HCT116 (cell line): ENCODE results near the gene SCN3A. TPM values are rescaled to one million over a fixed set of nuclear protein-coding genes. Genes with fewer than 3 reads are reported as not detected.

Source experiments
- ATAC-seq: fragments of 200-7000 bp; cut with Tn5 transposase; 2 replicates; pipeline ENCODE4 v1.9.1; 2020; ENCODE audit warnings: mild to moderate bottlenecking, moderate library complexity
- BruUV-seq: library from RNA; stranded (reverse); fragments of 400-500 nt; replicated peaks from 2 replicates; lab custom pipeline; 2021; lab: Mats Ljungman, UMichigan
- CTCF ChIA-PET: fragments of 300-600 bp; sonication (Branson Sonifier 250); formaldehyde crosslinking; loops from one replicate; lab custom pipeline; 2021; ENCODE audit warnings: antibody characterized with exemption; lab: Charles Lee
- POLR2A ChIA-PET: fragments of 300-600, 350-600 bp; sonication (Branson Sonifier 250); formaldehyde crosslinking; loops from one replicate; lab custom pipeline; 2021; ENCODE audit warnings: antibody characterized with exemption; lab: Charles Lee
- RAD21 ChIA-PET, 2 experiments: fragments of 300-600 bp; sonication (Branson Sonifier 250); formaldehyde crosslinking; loops; one replicate each; lab custom pipeline; 2023; ENCODE audit warnings: low total read pairs in 2 of 2; ENCODE audit not compliant: uncharacterized antibody in 2 of 2, unreplicated experiment in 2 of 2, low non-redundant PET in 1 of 2; lab: Charles Lee
- DNase-seq: peaks from one replicate; pipeline ENCODE4 v3.0.0-alpha.2; 2010; ENCODE audit warnings: low read depth, low spot score
- H2AFZ ChIP-seq: fragments of 200-600 bp; shearing (Covaris generic), sonication (generic); 2 replicates; pipeline ENCODE4 v1.6.1; 2017; ENCODE audit warnings: low read depth, mixed run types, mixed read lengths, antibody characterized with exemption, low read length; ENCODE audit not compliant: poor library complexity, severe bottlenecking
- H3K27ac ChIP-seq: 2 replicates; pipeline ENCODE4 v1.5.1; 2012; ENCODE audit warnings: low read depth, low read length
- H3K27me3 ChIP-seq: fragments of 200-600 bp; sonication (generic); 2 replicates; pipeline ENCODE4 v1.6.1; 2016; ENCODE audit warnings: mixed run types, low read length, mixed read lengths; ENCODE audit not compliant: insufficient read depth
- H3K36me3 ChIP-seq, 2 experiments: fragments of 200-500 bp in 1 of 2; fragments of 200-600 bp in 1 of 2; sonication (Bioruptor generic) in 1 of 2; sonication (generic) in 1 of 2; 2 replicates each; pipeline versions ENCODE4 v1.5.1 to v1.6.1; 2014 to 2016; ENCODE audit warnings: low read length in 2 of 2, inconsistent platforms in 1 of 2, mixed read lengths in 1 of 2, mixed run types in 1 of 2; ENCODE audit not compliant: insufficient read depth in 2 of 2, control insufficient read depth in 1 of 2
- H3K4me1 ChIP-seq, 2 experiments: fragments of 200-600 bp in 1 of 2; sonication (generic) in 1 of 2; 2 replicates each; pipeline versions ENCODE4 v1.5.1 to v1.6.1; 2012 to 2017; ENCODE audit warnings: low read length in 2 of 2, inconsistent platforms in 1 of 2, mild to moderate bottlenecking in 1 of 2, mixed read lengths in 1 of 2, mixed run types in 1 of 2, moderate library complexity in 1 of 2; ENCODE audit not compliant: insufficient read depth in 2 of 2, control insufficient read depth in 1 of 2
- H3K4me2 ChIP-seq: fragments of 200-600 bp; sonication (generic); 2 replicates; pipeline ENCODE4 v1.6.1; 2017; ENCODE audit warnings: mixed run types, low read length, mixed read lengths
- H3K4me3 ChIP-seq, 2 experiments: fragments of 200-600 bp in 1 of 2; sonication (generic) in 1 of 2; replicated peaks in 1 of 2; 2 replicates each; pipeline ENCODE4 v1.5.1; 2011 to 2016; ENCODE audit warnings: low read length in 2 of 2, control low read depth in 1 of 2, low read depth in 1 of 2, mild to moderate bottlenecking in 1 of 2, mixed read lengths in 1 of 2, mixed run types in 1 of 2
- H3K79me2 ChIP-seq: fragments of 200-600 bp; sonication (generic); 2 replicates; pipeline ENCODE4 v1.6.1; 2017; ENCODE audit warnings: mild to moderate bottlenecking, mixed run types, low read length, moderate library complexity, mixed read lengths; ENCODE audit not compliant: insufficient read depth
- H3K9ac ChIP-seq: fragments of 200-600 bp; sonication (generic); 2 replicates; pipeline ENCODE4 v1.6.1; 2016; ENCODE audit warnings: low read length, mixed read lengths
- H3K9me2 ChIP-seq: fragments of 200-600 bp; sonication (generic), shearing (Covaris generic); 2 replicates; pipeline ENCODE4 v1.6.1; 2017; ENCODE audit warnings: mixed run types, mild to moderate bottlenecking, moderate library complexity; ENCODE audit not compliant: insufficient read depth
- H3K9me3 ChIP-seq, 2 experiments: fragments of 200-500 bp in 1 of 2; fragments of 200-600 bp in 1 of 2; sonication (Bioruptor generic) in 1 of 2; sonication (generic) in 1 of 2; 2 replicates each; pipeline ENCODE4 v1.6.1; 2014 to 2017; ENCODE audit warnings: low read length in 2 of 2, mixed read lengths in 2 of 2, inconsistent platforms in 1 of 2, low read depth in 1 of 2, mild to moderate bottlenecking in 1 of 2, mixed run types in 1 of 2, moderate library complexity in 1 of 2; ENCODE audit not compliant: control insufficient read depth in 1 of 2, insufficient read depth in 1 of 2
- H4K20me1 ChIP-seq: fragments of 200-600 bp; sonication (generic), shearing (Covaris generic); 2 replicates; pipeline ENCODE4 v1.6.1; 2017; ENCODE audit warnings: mixed run types, mild to moderate bottlenecking, moderate library complexity; ENCODE audit not compliant: insufficient read depth
- CBX3 ChIP-seq: IDR thresholded peaks from 2 replicates; pipeline ENCODE4 v1.6.1; 2012; ENCODE audit warnings: low read depth
- CEBPB ChIP-seq: IDR thresholded peaks from 2 replicates; pipeline ENCODE4 v1.6.1; 2012; ENCODE audit warnings: low read depth
- CTCF ChIP-seq, 3 experiments: fragments of 200-600 bp in 1 of 3; sonication (generic) in 1 of 3; IDR thresholded peaks in 2 of 3; conservative IDR thresholded peaks in 1 of 3; 2 replicates each; pipeline ENCODE4 v1.5.1; 2012 to 2017; ENCODE audit warnings: low read depth in 2 of 3, low read length in 2 of 3, antibody characterized with exemption in 1 of 3, borderline replicate concordance in 1 of 3, control low read depth in 1 of 3, mild to moderate bottlenecking in 1 of 3, mixed read lengths in 1 of 3, mixed run types in 1 of 3, moderate library complexity in 1 of 3; ENCODE audit not compliant: insufficient read depth in 1 of 3
- EZH2phosphoT487 ChIP-seq: fragments of 200-600 bp; IDR thresholded peaks from 2 replicates; pipeline ENCODE4 v1.6.1; 2018; ENCODE audit warnings: antibody characterized with exemption, borderline replicate concordance
- FOSL1 ChIP-seq: IDR thresholded peaks from 2 replicates; pipeline ENCODE4 v1.6.1; 2012; ENCODE audit warnings: low read depth
- JUND ChIP-seq: IDR thresholded peaks from 2 replicates; pipeline ENCODE4 v1.6.1; 2012
- POLR2A ChIP-seq: IDR thresholded peaks from 2 replicates; pipeline ENCODE4 v1.7.0; 2011; ENCODE audit warnings: borderline replicate concordance; ENCODE audit not compliant: insufficient read depth, insufficient read length; ENCODE audit errors: extremely low read depth
- POLR2AphosphoS5 ChIP-seq: IDR thresholded peaks from 2 replicates; pipeline ENCODE4 v1.6.1; 2011; ENCODE audit warnings: mild to moderate bottlenecking, low read depth, low read length, moderate library complexity
- RAD21 ChIP-seq: IDR thresholded peaks from 2 replicates; pipeline ENCODE4 v1.6.1; 2012; ENCODE audit warnings: low read depth, mild to moderate bottlenecking
- YY1 ChIP-seq: IDR thresholded peaks from 2 replicates; pipeline ENCODE4 v1.6.1; 2011; ENCODE audit warnings: low read length, low read depth, moderate library complexity, mild to moderate bottlenecking; ENCODE audit not compliant: insufficient replicate concordance; ENCODE audit errors: extremely low read depth
- ZBTB33 ChIP-seq: IDR thresholded peaks from 2 replicates; pipeline ENCODE4 v1.6.1; 2011; ENCODE audit warnings: mild to moderate bottlenecking, low read length, moderate library complexity; ENCODE audit not compliant: insufficient replicate concordance; ENCODE audit errors: extremely low read depth
- ZFX ChIP-seq: fragments of 450-650 bp; IDR thresholded peaks from 2 replicates; pipeline ENCODE4 v1.6.1; 2017
- intact Hi-C: fragments of 100-400 bp; cut with micrococcal nuclease; formaldehyde crosslinking; loops from 2 replicates; pipeline ENCODE4 v1.10.0; 2022
- total RNA-seq: library from RNA; stranded (reverse); gene quantifications from one replicate; pipeline ENCODE4 v1.2.1, GENCODE V29; 2021; ENCODE audit not compliant: unreplicated experiment
- TF ChIP-seq, protein P1 (sequence below): IDR thresholded peaks from 2 replicates; pipeline ENCODE4 v1.6.1; 2012; ENCODE audit warnings: low read depth

Gene SCN3A
- total RNA-seq, 1 experiment from 2014 or later: not detected

DNA sequence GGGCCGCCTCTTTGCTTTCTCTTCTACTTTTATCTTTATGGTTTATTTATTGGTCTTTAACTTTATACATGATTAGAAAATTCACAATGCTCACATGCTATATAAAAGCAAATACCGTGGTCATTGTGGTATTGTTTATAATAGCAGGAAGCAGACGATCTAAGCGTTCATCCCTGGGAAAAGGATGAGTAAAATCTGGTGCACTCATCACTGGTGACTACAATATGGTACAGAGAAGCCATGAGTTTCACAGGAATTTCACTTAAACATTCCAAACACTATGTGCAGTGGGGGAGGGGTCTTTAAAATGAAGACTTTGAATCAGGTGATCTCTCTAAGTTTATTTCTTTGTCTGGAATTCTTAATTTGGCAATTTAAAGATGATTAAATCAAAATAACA is 97.9 kb downstream of the SCN3A start:
- ATAC-seq: no peak
- RAD21 ChIA-PET: no interaction called here
- no TSS peak for BruUV-seq

More for the DNA sequence above, 97.9 kb downstream of the SCN3A start:
- intact Hi-C loops: no loop called here
- Histone ChIP-seq H3K36me3 (no peaks in the 10 kb centered on the region), H3K27ac (no peak overlapping the region), H3K9me3 (no peaks in the 10 kb centered on the region), H3K79me2 (no peaks in the 10 kb centered on the region), H3K4me1 (no peaks in the 10 kb centered on the region), H3K27me3 (peaks cover 35% of the 10 kb centered on the region; the same call in 1 of the 2 replicates), H3K4me2 (no peak overlapping the region), H3K9ac (no peak overlapping the region), H3K9me2 (no peaks in the 10 kb centered on the region), H3K4me3 (no peak overlapping the region), H2AFZ (no peak overlapping the region), H4K20me1 (no peaks in the 10 kb centered on the region)
- CTCF ChIA-PET: no interaction called here
- no peak for TF ChIP-seq CBX3
- TF ChIP-seq YY1: no peak
- TF ChIP-seq, protein P1, sequence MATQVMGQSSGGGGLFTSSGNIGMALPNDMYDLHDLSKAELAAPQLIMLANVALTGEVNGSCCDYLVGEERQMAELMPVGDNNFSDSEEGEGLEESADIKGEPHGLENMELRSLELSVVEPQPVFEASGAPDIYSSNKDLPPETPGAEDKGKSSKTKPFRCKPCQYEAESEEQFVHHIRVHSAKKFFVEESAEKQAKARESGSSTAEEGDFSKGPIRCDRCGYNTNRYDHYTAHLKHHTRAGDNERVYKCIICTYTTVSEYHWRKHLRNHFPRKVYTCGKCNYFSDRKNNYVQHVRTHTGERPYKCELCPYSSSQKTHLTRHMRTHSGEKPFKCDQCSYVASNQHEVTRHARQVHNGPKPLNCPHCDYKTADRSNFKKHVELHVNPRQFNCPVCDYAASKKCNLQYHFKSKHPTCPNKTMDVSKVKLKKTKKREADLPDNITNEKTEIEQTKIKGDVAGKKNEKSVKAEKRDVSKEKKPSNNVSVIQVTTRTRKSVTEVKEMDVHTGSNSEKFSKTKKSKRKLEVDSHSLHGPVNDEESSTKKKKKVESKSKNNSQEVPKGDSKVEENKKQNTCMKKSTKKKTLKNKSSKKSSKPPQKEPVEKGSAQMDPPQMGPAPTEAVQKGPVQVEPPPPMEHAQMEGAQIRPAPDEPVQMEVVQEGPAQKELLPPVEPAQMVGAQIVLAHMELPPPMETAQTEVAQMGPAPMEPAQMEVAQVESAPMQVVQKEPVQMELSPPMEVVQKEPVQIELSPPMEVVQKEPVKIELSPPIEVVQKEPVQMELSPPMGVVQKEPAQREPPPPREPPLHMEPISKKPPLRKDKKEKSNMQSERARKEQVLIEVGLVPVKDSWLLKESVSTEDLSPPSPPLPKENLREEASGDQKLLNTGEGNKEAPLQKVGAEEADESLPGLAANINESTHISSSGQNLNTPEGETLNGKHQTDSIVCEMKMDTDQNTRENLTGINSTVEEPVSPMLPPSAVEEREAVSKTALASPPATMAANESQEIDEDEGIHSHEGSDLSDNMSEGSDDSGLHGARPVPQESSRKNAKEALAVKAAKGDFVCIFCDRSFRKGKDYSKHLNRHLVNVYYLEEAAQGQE: no peak
- no peak for TF ChIP-seq POLR2AphosphoS5
- TF ChIP-seq CEBPB: no peak
- TF ChIP-seq ZFX: no peak
- no peak for TF ChIP-seq POLR2A
- no peak for TF ChIP-seq CTCF (IDR thresholded peaks at IDR 0.05 in 2 of 3, conservative IDR thresholded peaks at IDR 0.05 in 1 of 3; ENCODE audit: borderline replicate concordance in 1 of 3, insufficient read depth in 1 of 3, low read depth in 2 of 3, low read length in 2 of 3)
- no peak for TF ChIP-seq ZBTB33
- no peak for TF ChIP-seq EZH2phosphoT487
- no peak for TF ChIP-seq FOSL1
- no peak for TF ChIP-seq RAD21
- TF ChIP-seq JUND: no peak
- DNase-seq: no peak
- POLR2A ChIA-PET: no interaction called here
